ENCODE data around the gene ANO1.

The ANO1 gene

DNA sequence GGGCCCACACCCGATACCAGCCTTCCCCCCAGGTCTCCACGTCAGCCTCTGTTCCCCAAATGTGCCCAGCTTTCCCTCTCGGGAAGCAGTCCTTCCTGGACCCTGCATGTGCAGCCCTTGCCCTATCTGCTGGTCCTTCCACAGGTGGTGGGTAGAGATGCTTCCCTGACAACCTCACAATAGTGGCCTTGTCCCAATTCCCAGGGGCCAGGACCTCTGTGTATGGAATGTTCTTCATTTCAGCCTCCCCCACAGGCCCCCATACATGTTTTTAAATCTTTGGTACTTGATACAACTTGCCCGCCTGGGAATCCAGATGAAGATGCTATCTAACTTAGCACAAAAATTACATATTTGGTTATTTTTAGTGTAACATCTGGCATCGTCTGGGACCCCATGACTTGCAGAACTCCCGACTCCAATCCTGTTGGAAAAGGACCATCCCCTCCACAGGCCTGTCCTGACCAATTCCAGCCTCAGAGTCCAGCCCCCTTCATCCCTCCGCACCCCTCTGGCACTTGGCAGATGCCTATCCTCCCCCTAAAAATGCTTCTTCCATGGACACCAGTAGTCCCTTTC, 39.5 kb downstream of the ANO1 start:
- Histone ChIP-seq H2BK12ac (ENCODE audit: low read length) (no peak overlapping the region), H4K8ac (ENCODE audit: low read depth, low read length) (no peak overlapping the region), H3K9me3 (ENCODE audit: insufficient read depth, low read depth, low read length) (peaks cover 2% of the 10 kb centered on the region), H4K91ac (ENCODE audit: low read depth, low read length) (no peak overlapping the region), H3K4ac (ENCODE audit: low read depth, low read length) (no peak overlapping the region), H3K18ac (ENCODE audit: low read length) (no peak overlapping the region), H3K9ac (ENCODE audit: low read length) (no peak overlapping the region), H4K12ac (ENCODE audit: low read depth, low read length) (no peak overlapping the region), H3K14ac (ENCODE audit: low read length) (no peak overlapping the region), H3K79me1 (ENCODE audit: low read length) (no peaks in the 10 kb centered on the region), H3K79me2 (ENCODE audit: control insufficient read depth, insufficient read depth, low read length, poor library complexity) (no peaks in the 10 kb centered on the region), H3K4me3 (ENCODE audit: low read depth, low read length) (no peak overlapping the region), H3K23ac (ENCODE audit: low read length) (no peak overlapping the region), H2AK5ac (ENCODE audit: low read length) (no peak overlapping the region), H3K4me2 (ENCODE audit: low read length) (no peak overlapping the region), H3K36me3 (ENCODE audit: control insufficient read depth in 1 of 2, insufficient read depth in 2 of 2, low read length in 2 of 2) (no peaks in the 10 kb centered on the region), H2BK120ac (ENCODE audit: insufficient read depth, low read length, poor library complexity) (no peak overlapping the region), H3K27me3 (ENCODE audit: insufficient read depth, low read length) (no peaks in the 10 kb centered on the region), H3K27ac (ENCODE audit: low read depth, low read length) (no peak overlapping the region), H2BK5ac (ENCODE audit: low read depth, low read length, poor library complexity) (no peak overlapping the region), H2AFZ (ENCODE audit: insufficient read depth, low read length, poor library complexity) (no peak overlapping the region), H3K4me1 (ENCODE audit: control insufficient read depth in 1 of 2, insufficient read depth in 2 of 2, low read length in 2 of 2) (no peaks in the 10 kb centered on the region)
- no peak for DNase-seq
- no CpG with 5 or more reads among the region's 7 CpGs for WGBS (ENCODE audit: extremely low coverage, insufficient coverage, insufficient read length)

DNA sequence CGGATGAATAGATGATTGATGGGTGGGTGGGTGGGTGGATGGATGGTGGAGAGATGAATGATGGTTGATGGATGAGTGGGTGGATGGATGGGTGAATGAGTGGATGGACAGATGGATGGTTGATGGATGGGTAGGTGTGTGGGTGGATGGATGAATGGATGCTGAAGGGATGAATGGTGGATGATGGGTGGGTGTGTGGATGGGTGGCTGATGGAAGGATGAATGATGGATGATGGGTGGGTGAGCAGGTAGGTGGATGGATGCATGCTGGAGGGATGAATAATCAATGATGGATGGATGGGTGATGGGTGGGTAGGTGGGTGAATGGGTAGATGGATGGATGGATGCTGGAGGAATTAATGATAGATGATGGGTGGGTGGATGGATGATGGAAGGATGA, 40.5 kb downstream of the ANO1 start:
- Histone ChIP-seq H3K79me1 (ENCODE audit: low read length) (no peaks in the 10 kb centered on the region), H3K79me2 (ENCODE audit: control insufficient read depth, insufficient read depth, low read length, poor library complexity) (no peaks in the 10 kb centered on the region), H2AFZ (ENCODE audit: insufficient read depth, low read length, poor library complexity) (no peak overlapping the region), H2BK120ac (ENCODE audit: insufficient read depth, low read length, poor library complexity) (no peak overlapping the region), H4K8ac (ENCODE audit: low read depth, low read length) (no peak overlapping the region), H3K4me3 (ENCODE audit: low read depth, low read length) (no peak overlapping the region), H3K18ac (ENCODE audit: low read length) (no peak overlapping the region), H3K4me2 (ENCODE audit: low read length) (no peak overlapping the region), H3K27me3 (ENCODE audit: insufficient read depth, low read length) (no peaks in the 10 kb centered on the region), H4K91ac (ENCODE audit: low read depth, low read length) (no peak overlapping the region), H2BK5ac (ENCODE audit: low read depth, low read length, poor library complexity) (no peak overlapping the region), H3K4me1 (ENCODE audit: control insufficient read depth in 1 of 2, insufficient read depth in 2 of 2, low read length in 2 of 2) (no peaks in the 10 kb centered on the region), H3K4ac (ENCODE audit: low read depth, low read length) (no peak overlapping the region), H3K36me3 (ENCODE audit: control insufficient read depth in 1 of 2, insufficient read depth in 2 of 2, low read length in 2 of 2) (no peaks in the 10 kb centered on the region), H3K23ac (ENCODE audit: low read length) (no peak overlapping the region), H4K12ac (ENCODE audit: low read depth, low read length) (no peak overlapping the region), H3K27ac (ENCODE audit: low read depth, low read length) (no peak overlapping the region), H3K14ac (ENCODE audit: low read length) (no peak overlapping the region), H3K9ac (ENCODE audit: low read length) (no peak overlapping the region), H2BK12ac (ENCODE audit: low read length) (no peak overlapping the region), H3K9me3 (ENCODE audit: insufficient read depth, low read depth, low read length) (peaks cover 2% of the 10 kb centered on the region), H2AK5ac (ENCODE audit: low read length) (no peak overlapping the region)
- WGBS (ENCODE audit: extremely low coverage, insufficient coverage, insufficient read length), result 100% methylated on average over 1 of the region's 1 CpG
- DNase-seq, result no peak

DNA sequence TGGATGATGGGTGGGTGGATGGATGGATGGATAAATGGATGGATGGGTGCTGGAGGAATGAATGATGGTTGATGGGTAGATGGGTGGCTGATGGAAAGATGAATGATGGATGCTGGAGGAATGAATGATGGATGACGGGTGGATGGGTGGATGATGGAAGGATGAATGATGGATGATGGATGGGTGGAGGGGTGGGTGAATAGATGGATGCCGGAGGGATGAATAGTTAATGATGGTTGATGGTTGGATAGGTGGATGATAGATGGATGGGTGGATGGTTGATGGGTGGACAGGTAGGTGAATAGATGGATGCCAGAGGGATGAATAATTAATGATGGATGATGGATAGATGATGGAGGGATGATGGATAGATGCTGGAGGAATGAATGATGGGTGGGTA, 41.4 kb downstream of the ANO1 start:
- Histone ChIP-seq H3K18ac (ENCODE audit: low read length) (no peak overlapping the region), H3K9ac (ENCODE audit: low read length) (no peak overlapping the region), H4K91ac (ENCODE audit: low read depth, low read length) (no peak overlapping the region), H3K4me1 (ENCODE audit: control insufficient read depth in 1 of 2, insufficient read depth in 2 of 2, low read length in 2 of 2) (no peaks in the 10 kb centered on the region), H2AK5ac (ENCODE audit: low read length) (no peak overlapping the region), H3K4me2 (ENCODE audit: low read length) (no peak overlapping the region), H3K79me2 (ENCODE audit: control insufficient read depth, insufficient read depth, low read length, poor library complexity) (no peaks in the 10 kb centered on the region), H3K14ac (ENCODE audit: low read length) (no peak overlapping the region), H3K4me3 (ENCODE audit: low read depth, low read length) (no peak overlapping the region), H2BK12ac (ENCODE audit: low read length) (no peak overlapping the region), H3K27ac (ENCODE audit: low read depth, low read length) (no peak overlapping the region), H3K27me3 (ENCODE audit: insufficient read depth, low read length) (no peaks in the 10 kb centered on the region), H2BK120ac (ENCODE audit: insufficient read depth, low read length, poor library complexity) (no peak overlapping the region), H3K36me3 (ENCODE audit: control insufficient read depth in 1 of 2, insufficient read depth in 2 of 2, low read length in 2 of 2) (no peaks in the 10 kb centered on the region), H2BK5ac (ENCODE audit: low read depth, low read length, poor library complexity) (no peak overlapping the region), H3K23ac (ENCODE audit: low read length) (no peak overlapping the region), H4K12ac (ENCODE audit: low read depth, low read length) (no peak overlapping the region), H3K9me3 (ENCODE audit: insufficient read depth, low read depth, low read length) (peaks cover 2% of the 10 kb centered on the region), H2AFZ (ENCODE audit: insufficient read depth, low read length, poor library complexity) (no peak overlapping the region), H3K79me1 (ENCODE audit: low read length) (no peaks in the 10 kb centered on the region), H3K4ac (ENCODE audit: low read depth, low read length) (no peak overlapping the region), H4K8ac (ENCODE audit: low read depth, low read length) (no peak overlapping the region)
- 100% methylated on average over 2 of the region's 2 CpGs for WGBS (ENCODE audit: extremely low coverage, insufficient coverage, insufficient read length)
- DNase-seq, result no peak

DNA sequence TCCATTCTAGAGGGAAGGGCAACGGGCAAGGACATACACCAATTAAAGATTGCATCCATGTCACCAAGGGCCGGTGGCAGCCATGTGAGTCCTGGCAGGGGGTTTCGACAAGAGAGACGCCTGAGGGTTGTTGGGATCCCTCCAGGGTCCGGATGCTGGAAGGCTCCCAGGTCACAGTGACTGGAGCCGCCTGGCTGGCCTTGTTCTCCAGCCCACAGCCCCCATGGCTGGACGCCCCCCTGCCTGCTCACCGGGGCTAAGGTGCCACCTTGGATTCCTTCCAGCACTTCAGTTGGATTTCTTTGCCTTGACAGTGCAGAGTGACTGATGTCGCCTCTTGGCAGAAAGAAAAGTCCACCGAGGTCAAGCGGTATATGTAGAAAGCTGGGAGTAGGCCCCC, 42.6 kb downstream of the ANO1 start:
- Histone ChIP-seq H3K4me1 (ENCODE audit: control insufficient read depth in 1 of 2, insufficient read depth in 2 of 2, low read length in 2 of 2) (no peaks in the 10 kb centered on the region), H2BK12ac (ENCODE audit: low read length) (no peak overlapping the region), H3K23ac (ENCODE audit: low read length) (no peak overlapping the region), H3K27ac (ENCODE audit: low read depth, low read length) (no peak overlapping the region), H3K4me2 (ENCODE audit: low read length) (no peak overlapping the region), H2AFZ (ENCODE audit: insufficient read depth, low read length, poor library complexity) (no peak overlapping the region), H3K9ac (ENCODE audit: low read length) (no peak overlapping the region), H2AK5ac (ENCODE audit: low read length) (no peak overlapping the region), H3K9me3 (ENCODE audit: insufficient read depth, low read depth, low read length) (peaks cover 3% of the 10 kb centered on the region), H3K79me2 (ENCODE audit: control insufficient read depth, insufficient read depth, low read length, poor library complexity) (no peaks in the 10 kb centered on the region), H3K14ac (ENCODE audit: low read length) (no peak overlapping the region), H3K4me3 (ENCODE audit: low read depth, low read length) (no peak overlapping the region), H2BK5ac (ENCODE audit: low read depth, low read length, poor library complexity) (no peak overlapping the region), H2BK120ac (ENCODE audit: insufficient read depth, low read length, poor library complexity) (no peak overlapping the region), H4K8ac (ENCODE audit: low read depth, low read length) (no peak overlapping the region), H4K91ac (ENCODE audit: low read depth, low read length) (no peak overlapping the region), H3K4ac (ENCODE audit: low read depth, low read length) (no peak overlapping the region), H3K27me3 (ENCODE audit: insufficient read depth, low read length) (no peaks in the 10 kb centered on the region), H3K79me1 (ENCODE audit: low read length) (no peaks in the 10 kb centered on the region), H4K12ac (ENCODE audit: low read depth, low read length) (no peak overlapping the region), H3K18ac (ENCODE audit: low read length) (no peak overlapping the region), H3K36me3 (ENCODE audit: control insufficient read depth in 1 of 2, insufficient read depth in 2 of 2, low read length in 2 of 2) (no peaks in the 10 kb centered on the region)
- no CpG with 5 or more reads among the region's 11 CpGs for WGBS (ENCODE audit: extremely low coverage, insufficient coverage, insufficient read length)
- DNase-seq, result no peak

All from trophoblast cell (in vitro differentiated cells and primary cell).